Measurements from ENCODE around the gene FAM53A.
"Not testable (repeated sequence)": the region's sequence is repeated elsewhere in the genome, so short reads cannot be mapped to it uniquely, and the experiment has no call there.

FAM53A gene

DNA sequence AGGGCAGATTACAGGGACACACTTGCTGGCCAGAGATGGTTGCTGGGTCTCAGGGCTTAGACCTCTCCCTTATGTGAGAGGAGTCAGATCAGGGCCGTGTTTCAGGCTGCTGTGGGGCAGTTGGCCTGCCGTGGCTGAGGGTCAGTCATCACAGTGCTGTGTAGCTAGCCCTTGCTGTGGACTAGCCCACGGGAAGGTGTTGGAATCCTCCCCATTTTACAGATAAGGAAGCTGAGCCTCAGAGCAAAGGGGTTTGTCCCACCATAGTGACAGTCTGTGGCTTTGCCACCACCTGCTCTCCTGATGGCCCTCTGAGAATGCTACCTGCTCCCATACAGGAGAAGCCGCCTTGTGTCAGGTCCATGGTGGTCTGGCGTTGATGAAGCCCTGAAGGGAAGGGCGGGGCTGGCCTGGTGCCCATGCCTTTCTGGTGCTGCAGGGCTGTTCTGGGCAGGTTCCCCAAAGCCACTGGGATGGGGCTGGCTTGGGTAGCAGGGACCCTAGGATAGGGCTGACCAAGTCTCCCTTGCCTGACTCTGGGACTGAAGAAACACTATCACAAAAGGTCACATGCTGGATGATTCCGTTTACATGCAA, 2.4 kb upstream of the FAM53A start:
- DNase-seq (ENCODE audit: low read depth in 2 of 2), result no peak

GRCh38 chr4:1685235-1686150, 1.4 kb upstream of the FAM53A start:
- DNase-seq (ENCODE audit: low read depth in 2 of 2), result no peak

DNA sequence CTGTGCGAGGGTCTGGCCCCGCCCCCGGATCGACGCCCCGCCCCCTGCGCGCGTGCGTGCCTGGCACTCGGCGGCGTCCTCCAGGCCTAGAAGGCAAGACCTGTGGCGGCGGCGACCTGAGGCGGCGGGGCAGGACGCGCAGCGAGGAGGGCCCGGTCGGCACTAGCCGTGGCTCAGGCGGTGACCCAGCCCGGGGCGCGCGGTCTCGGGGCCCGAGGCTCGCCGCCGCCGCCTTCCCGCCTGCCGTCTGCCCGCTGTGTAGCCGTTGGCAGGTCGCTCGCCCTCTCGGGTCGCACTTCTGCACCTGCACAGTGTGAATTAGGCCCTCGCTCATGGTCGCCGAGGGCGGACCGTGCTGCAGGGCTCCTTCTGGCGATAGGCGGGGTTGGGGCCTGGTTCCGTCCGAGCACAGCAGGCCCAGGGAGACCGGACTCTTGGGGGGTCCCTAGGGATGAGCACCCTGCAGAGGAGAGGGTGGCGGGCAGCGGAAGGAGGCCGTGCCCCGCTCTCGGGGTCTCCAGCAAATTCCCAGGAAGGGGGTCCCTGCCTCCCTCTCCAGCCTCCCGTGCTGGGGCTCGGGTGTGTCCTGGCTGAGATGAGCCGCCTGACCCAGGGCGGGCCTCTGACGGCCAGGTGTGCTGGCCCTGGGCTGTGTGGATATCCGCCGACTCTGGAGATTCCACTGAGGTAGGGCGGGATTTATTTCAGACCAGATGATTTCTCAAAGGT, 557 bp upstream of the FAM53A start:
- peak in 1 of 2 donors; percentile 81 for DNase-seq (ENCODE audit: low read depth in 2 of 2)

DNA sequence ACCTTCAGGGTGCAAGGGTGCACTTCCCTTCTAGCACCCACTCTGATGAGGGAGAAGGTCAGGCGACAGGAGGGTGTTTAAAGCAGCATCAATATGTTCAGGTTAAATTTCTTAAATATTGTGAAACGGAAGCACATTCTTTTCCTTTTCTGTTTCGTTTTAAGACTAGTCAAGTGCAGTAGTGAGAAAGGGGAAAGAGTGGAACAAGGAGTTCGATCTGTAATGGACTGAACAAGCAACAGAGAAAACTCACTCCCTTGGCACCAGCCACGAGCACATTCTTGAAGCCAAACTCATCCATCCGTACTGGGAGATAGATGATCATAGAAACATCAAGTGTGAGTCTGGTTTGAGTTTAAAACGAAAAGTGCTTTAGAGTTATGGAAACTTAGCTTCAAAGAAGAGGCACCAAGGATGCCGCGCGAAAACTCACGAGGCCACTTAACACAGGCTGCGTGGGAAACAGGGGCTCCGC, 815 bp downstream of the FAM53A start:
- no peak for DNase-seq (ENCODE audit: low read depth in 2 of 2)

GRCh38 chr4:1682860-1683259, 1.3 kb downstream of the FAM53A start:
- DNase-seq (ENCODE audit: low read depth in 2 of 2), result no peak

GRCh38 chr4:1678244-1678643, 5.9 kb downstream of the FAM53A start:
- no peak for DNase-seq (ENCODE audit: low read depth in 2 of 2)

GRCh38 chr4:1676605-1677525, 7.2 kb downstream of the FAM53A start:
- DNase-seq (ENCODE audit: low read depth in 2 of 2), result no peak

DNA sequence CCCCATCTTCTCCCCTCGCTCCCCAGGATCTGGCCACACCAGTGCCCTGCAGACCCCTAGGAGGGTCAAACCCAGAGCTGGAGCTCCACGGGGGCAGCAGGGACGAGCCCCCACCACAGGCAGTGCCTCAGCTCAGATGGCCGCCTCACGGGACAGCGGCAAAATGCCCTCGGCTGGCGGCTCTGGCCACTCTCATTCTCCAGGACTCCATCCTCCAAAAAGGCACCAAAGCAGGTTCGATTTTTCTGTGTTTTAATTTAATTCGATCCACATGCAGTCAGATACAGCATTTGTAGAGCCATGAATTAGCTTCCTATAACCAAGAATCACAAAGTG, 8.3 kb downstream of the FAM53A start:
- DNase-seq (ENCODE audit: low read depth in 2 of 2), result no peak

GRCh38 chr4:1675136-1675801, 8.8 kb downstream of the FAM53A start:
- DNase-seq (ENCODE audit: low read depth in 2 of 2), result no peak

GRCh38 chr4:1674682-1675081, 9.4 kb downstream of the FAM53A start:
- no peak for DNase-seq (ENCODE audit: low read depth in 2 of 2)

- no peak for DNase-seq (ENCODE audit: low read depth in 2 of 2)
Observed at GRCh38 chr4:1673671-1674070, 10.4 kb downstream of the FAM53A start.

DNA sequence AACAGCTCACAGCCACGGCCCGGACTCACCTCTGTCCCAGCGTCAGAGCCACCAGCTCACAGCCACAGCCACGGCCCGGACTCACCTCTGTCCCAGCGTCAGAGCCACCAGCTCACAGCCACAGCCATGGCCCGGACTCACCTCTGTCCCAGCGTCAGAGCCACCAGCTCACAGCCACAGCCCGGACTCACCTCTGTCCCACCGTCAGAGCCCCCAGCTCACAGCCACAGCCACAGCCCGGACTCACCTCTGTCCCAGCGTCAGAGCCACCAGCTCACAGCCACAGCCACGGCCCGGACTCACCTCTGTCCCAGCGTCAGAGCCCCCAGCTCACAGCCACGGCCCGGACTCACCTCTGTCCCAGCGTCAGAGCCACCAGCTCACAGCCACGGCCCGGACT, 13.1 kb downstream of the FAM53A start:
- DNase-seq (ENCODE audit: low read depth in 2 of 2), result not testable (repeated sequence)

- no peak for DNase-seq (ENCODE audit: low read depth in 2 of 2)
Observed at GRCh38 chr4:1670279-1670678, 13.8 kb downstream of the FAM53A start.

DNA sequence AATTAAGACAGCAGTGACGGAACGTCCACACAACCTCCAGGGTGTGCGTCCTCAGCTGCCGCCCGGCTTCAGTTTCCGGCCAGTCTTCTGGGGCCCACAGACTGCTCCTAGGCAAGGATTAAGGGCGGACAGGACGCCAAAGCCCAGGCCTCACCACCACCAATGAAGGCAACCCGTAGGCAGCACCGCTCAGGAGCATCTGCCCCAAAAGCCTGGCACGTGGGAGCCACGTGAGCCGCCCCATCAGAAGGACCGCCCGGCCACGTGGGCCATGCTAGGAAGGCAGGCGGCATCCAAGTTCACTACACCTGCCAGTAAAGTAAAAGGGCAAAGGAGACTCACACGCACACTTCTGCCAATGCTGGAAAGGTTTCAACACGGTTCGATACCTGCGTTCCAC, 14.3 kb downstream of the FAM53A start:
- no peak for DNase-seq (ENCODE audit: low read depth in 2 of 2)

- DNase-seq (ENCODE audit: low read depth in 2 of 2), result no peak
Observed at GRCh38 chr4:1669270-1669669, 14.8 kb downstream of the FAM53A start.

DNA sequence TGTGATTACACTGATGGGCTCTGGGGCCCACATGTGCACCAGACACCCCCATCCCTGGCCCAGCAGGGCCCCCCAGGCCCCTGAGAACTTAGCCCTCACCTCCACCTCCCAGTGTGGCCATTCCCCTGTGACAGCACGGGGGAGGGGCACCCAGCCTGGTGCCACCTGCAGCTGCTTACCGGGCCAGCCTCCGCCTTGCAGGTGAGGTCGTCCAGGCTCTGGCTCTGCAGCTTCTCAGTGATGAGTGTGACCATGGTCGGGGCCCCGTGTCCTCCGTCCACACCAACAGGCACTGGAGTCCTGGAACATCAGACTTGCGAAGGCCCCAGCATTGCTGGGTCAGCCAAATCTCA, 15.6 kb downstream of the FAM53A start:
- no peak for DNase-seq (ENCODE audit: low read depth in 2 of 2)

DNA sequence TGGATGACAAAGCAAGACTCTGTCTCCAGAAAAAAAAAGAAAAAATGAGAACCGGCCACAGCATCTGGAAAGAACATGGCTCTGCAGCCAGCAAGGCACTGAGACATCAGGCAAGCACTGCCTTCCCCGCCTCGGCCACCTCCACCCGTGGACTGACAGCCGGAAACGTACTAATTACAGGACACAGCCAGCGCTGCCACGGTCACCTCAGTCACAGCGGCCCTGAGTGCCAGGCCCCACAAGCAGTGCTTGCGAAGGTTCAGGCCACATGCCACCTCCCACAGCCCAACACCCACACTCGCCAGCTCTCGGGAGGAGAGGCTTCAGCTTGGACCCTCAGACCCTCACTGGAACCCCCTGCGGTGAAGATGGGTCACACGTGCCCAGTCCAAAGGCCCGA, 16.8 kb downstream of the FAM53A start:
- no peak for DNase-seq (ENCODE audit: low read depth in 2 of 2)

DNA sequence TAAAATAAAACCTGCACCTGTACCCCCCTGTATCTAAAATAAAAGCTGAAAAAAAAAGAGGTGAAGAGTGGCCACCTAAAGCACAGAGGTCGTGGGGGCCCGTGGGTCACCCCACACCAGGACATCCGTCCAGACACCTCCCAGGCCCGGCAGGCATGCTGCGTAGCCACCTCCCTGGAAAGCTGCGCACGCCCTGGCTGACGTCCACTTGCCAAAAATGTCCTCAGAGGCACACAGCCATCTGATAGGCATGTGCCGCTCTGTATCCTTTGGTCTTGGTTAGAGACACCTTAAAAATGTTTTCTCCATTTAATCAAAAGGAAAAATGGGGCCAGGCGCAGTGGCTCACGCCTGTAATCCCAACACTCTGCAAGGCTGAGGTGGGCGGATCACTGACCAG, 17.7 kb downstream of the FAM53A start:
- no peak for DNase-seq (ENCODE audit: low read depth in 2 of 2)

- DNase-seq (ENCODE audit: low read depth in 2 of 2), result no peak
Observed at GRCh38 chr4:1664141-1664540, 20.0 kb downstream of the FAM53A start.

GRCh38 chr4:1663549-1663948, 20.6 kb downstream of the FAM53A start:
- DNase-seq (ENCODE audit: low read depth in 2 of 2), result no peak

GRCh38 chr4:1661695-1662094, 22.4 kb downstream of the FAM53A start:
- DNase-seq (ENCODE audit: low read depth in 2 of 2), result no peak

Data from activated CD8-positive, alpha-beta memory T cell treated with anti-CD3 and anti-CD28 coated beads for 4 hours (primary cell).